Immature natural killer cell (primary cell): ENCODE data around the gene TAS2R31. TPM values are rescaled to one million over a fixed set of nuclear protein-coding genes. Genes with fewer than 3 reads are reported as not detected.

Experiments used
- polyA plus RNA-seq, 3 donors: library from polyadenylated mRNA; unstranded; fragments of 300-500 nt; fragmentation: Illumina TruSeq; gene quantifications; one replicate each; pipeline ENCODE4 v1.2.3, GENCODE V29; 2021

The TAS2R31 gene
- polyA plus RNA-seq, 3 donors from 2014 or later = not detected

Other genes starting within 250 kb of the TAS2R31 start
- gene TAS2R7, start 228.8 kb downstream of the TAS2R31 start, polyA plus RNA-seq = not detected
- not detected for gene TAS2R8, start 224.1 kb downstream of the TAS2R31 start, polyA plus RNA-seq
- not detected for gene TAS2R9, start 221.2 kb downstream of the TAS2R31 start, polyA plus RNA-seq
- not detected for gene TAS2R10, start 205.0 kb downstream of the TAS2R31 start, polyA plus RNA-seq
- gene PRR4, start 181.9 kb downstream of the TAS2R31 start, polyA plus RNA-seq = 1 to 10 TPM; 1.9 to 4.5 (median 3.5) TPM
- gene PRH1, start 147.2 kb downstream of the TAS2R31 start, polyA plus RNA-seq = 10 to 100 TPM in 2 of 3 donors, 1 to 10 TPM in 1; 2.5 to 10.6 (median 10.3) TPM
- not detected for gene TAS2R13, start 121.8 kb downstream of the TAS2R31 start, polyA plus RNA-seq
- not detected for gene PRH2, start 102.2 kb downstream of the TAS2R31 start, polyA plus RNA-seq
- gene TAS2R14, start 92.1 kb downstream of the TAS2R31 start, polyA plus RNA-seq = 1 to 10 TPM in 1 of 3 donors, under 1 TPM in 1, not detected in 1; 0.81 to 1.0 TPM
- not detected for gene TAS2R50, start 44.5 kb downstream of the TAS2R31 start, polyA plus RNA-seq
- under 1 TPM in 1 of 3 donors, not detected in 2; 0.17 TPM for gene TAS2R20, start 33.1 kb downstream of the TAS2R31 start, polyA plus RNA-seq
- gene TAS2R19, start 8.8 kb downstream of the TAS2R31 start, polyA plus RNA-seq = not detected
- gene TAS2R46, start 30.9 kb upstream of the TAS2R31 start, polyA plus RNA-seq = not detected
- not detected for gene TAS2R43, start 60.9 kb upstream of the TAS2R31 start, polyA plus RNA-seq
- gene TAS2R30, start 103.2 kb upstream of the TAS2R31 start, polyA plus RNA-seq = not detected
- 10 to 100 TPM in 2 of 3 donors, 1 to 10 TPM in 1; 8.8 to 12.9 (median 12.8) TPM for gene SMIM10L1, start 139.8 kb upstream of the TAS2R31 start, polyA plus RNA-seq
- not detected for gene TAS2R42, start 155.5 kb upstream of the TAS2R31 start, polyA plus RNA-seq
- gene PRB3, start 238.3 kb upstream of the TAS2R31 start, polyA plus RNA-seq = not detected